Erythroblast (primary cell): ENCODE data around the gene CIC.

Experiments
- DNase-seq, 2 experiments: peaks; one replicate each; lab custom pipeline; 2025; lab: John Stamatoyannopoulos, UW
- GATA1 ChIP-seq: IDR thresholded peaks from 2 replicates; pipeline ENCODE4 v1.6.1; 2011; ENCODE audit warnings: low read depth, mild to moderate bottlenecking, control low read depth, low read length, moderate library complexity
- POLR2A ChIP-seq: IDR thresholded peaks from 2 replicates; pipeline ENCODE4 v1.6.1; 2011; ENCODE audit warnings: mild to moderate bottlenecking, low read length

CIC gene

GRCh38 chr19:42233678-42234292 is 35.3 kb upstream of the CIC start:
- DNase-seq: no peak
- TF ChIP-seq POLR2A: no peak
- TF ChIP-seq GATA1: no peak

GRCh38 chr19:42234364-42234763 is 34.7 kb upstream of the CIC start:
- no peak for TF ChIP-seq GATA1
- no peak for TF ChIP-seq POLR2A
- DNase-seq: no peak

GRCh38 chr19:42235181-42235580 is 33.9 kb upstream of the CIC start:
- TF ChIP-seq GATA1 (no peak), POLR2A (no peak)
- no peak for DNase-seq

- DNase-seq: no peak
- TF ChIP-seq GATA1 (no peak), POLR2A (no peak)
Observed at GRCh38 chr19:42239544-42240220, 29.4 kb upstream of the CIC start.

- no peak for TF ChIP-seq POLR2A
- no peak for TF ChIP-seq GATA1
- DNase-seq: no peak
Observed at GRCh38 chr19:42241279-42241678, 27.8 kb upstream of the CIC start.

- peak; percentile 64 to 75 for DNase-seq
- TF ChIP-seq POLR2A (no peak), GATA1 (no peak)
Observed at GRCh38 chr19:42242069-42242511, 27.0 kb upstream of the CIC start.

GRCh38 chr19:42242512-42243409 is 26.3 kb upstream of the CIC start, which contains the start of gene GSK3A:
Gene GSK3A, minus strand, starts transcription at chr19:42242602. Its CDS starts 137 bp downstream, at chr19:42242465.
- DNase-seq: peak; percentile 98 to 99
- no peak for TF ChIP-seq GATA1
- peak; percentile 72 for TF ChIP-seq POLR2A

GRCh38 chr19:42244347-42245220 is 24.5 kb upstream of the CIC start:
- no peak for TF ChIP-seq GATA1
- peak; percentile 71 for TF ChIP-seq POLR2A
- DNase-seq: peak; percentile 94 to 96

- TF ChIP-seq POLR2A: no peak
- no peak for DNase-seq
Observed at GRCh38 chr19:42245231-42245630, 23.8 kb upstream of the CIC start.

- TF ChIP-seq POLR2A (no peak), GATA1 (no peak)
- no peak for DNase-seq
Observed at GRCh38 chr19:42246143-42246921, 22.7 kb upstream of the CIC start.

GRCh38 chr19:42246922-42247639 is 22.0 kb upstream of the CIC start:
- TF ChIP-seq POLR2A (no peak), GATA1 (no peak)

GRCh38 chr19:42247640-42248199 is 21.3 kb upstream of the CIC start:
- TF ChIP-seq GATA1 (no peak), POLR2A (no peak)
- DNase-seq: no peak

More at GRCh38 chr19:42246922-42247639, 22.0 kb upstream of the CIC start:
- DNase-seq: peak in 1 of 2 experiments; percentile 55
